OCI-LY7 (cell line): ENCODE data around the gene COL15A1.

Experiments used
- CTCF ChIP-seq: fragments of 200-600 bp; sonication (generic); conservative IDR thresholded peaks from 2 replicates; pipeline ENCODE4 v1.5.1; 2014; ENCODE audit warnings: mild to moderate bottlenecking, antibody characterized with exemption, low read length, moderate library complexity, mixed read lengths
- EZH2phosphoT487 ChIP-seq: fragments of 200-600 bp; sonication (generic); IDR thresholded peaks from 2 replicates; pipeline ENCODE4 v1.6.1; 2018; ENCODE audit warnings: low read depth, borderline replicate concordance, mild to moderate bottlenecking, mixed run types, antibody characterized with exemption, low read length, moderate library complexity, mixed read lengths

GRCh38 chr9:98961513-98962180 is 17.9 kb downstream of the COL15A1 start:
- TF ChIP-seq EZH2phosphoT487: no peak
- TF ChIP-seq CTCF: no peak
